ENCODE data around the gene RAPH1.
"Not testable (repeated sequence)": the region's sequence is repeated elsewhere in the genome, so short reads cannot be mapped to it uniquely, and the experiment has no call there.

Gene RAPH1

DNA sequence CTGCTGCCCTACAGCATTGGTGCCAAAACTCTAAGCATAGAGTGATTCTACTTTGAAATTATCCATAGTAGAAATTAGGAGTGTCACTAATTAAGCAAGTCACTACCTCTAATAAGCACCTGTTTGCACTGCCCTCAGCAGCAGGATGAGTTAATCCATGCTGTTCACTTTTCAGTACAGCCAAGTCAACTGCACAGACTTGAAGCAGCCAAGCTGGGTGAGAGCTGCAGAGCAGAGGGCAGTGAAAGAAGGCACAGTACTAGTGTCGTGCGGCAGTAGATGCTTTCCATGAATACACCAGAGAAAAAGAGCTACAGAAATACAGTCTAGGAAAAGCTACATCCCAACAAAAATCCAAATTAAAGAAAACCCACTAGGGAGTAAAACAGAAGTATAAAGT, 98.6 kb downstream of the RAPH1 start:
- no peak overlapping the region for H3K4me3 ChIP-seq (ENCODE audit: low read depth, low read length)

DNA sequence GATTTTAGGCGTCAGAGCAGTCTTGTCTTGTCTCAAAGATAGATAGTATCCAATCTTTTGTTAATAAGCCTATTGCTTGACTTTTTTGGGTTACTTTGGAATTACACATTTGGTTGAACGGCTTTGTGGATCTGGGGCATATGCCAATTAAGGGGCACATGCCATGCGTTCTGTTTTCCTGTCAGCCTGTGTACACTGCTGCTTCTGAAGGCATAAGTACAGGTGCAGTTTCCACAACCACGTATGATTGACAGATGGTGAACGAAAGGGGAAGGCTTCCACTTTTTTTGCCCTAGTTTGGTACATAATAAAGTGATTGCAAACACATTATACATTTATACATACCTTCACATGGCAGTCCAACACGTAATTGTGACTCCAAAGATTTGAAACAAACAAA, 102.3 kb downstream of the RAPH1 start:
- H3K4me3 ChIP-seq (ENCODE audit: low read depth, low read length) = no peak overlapping the region

DNA sequence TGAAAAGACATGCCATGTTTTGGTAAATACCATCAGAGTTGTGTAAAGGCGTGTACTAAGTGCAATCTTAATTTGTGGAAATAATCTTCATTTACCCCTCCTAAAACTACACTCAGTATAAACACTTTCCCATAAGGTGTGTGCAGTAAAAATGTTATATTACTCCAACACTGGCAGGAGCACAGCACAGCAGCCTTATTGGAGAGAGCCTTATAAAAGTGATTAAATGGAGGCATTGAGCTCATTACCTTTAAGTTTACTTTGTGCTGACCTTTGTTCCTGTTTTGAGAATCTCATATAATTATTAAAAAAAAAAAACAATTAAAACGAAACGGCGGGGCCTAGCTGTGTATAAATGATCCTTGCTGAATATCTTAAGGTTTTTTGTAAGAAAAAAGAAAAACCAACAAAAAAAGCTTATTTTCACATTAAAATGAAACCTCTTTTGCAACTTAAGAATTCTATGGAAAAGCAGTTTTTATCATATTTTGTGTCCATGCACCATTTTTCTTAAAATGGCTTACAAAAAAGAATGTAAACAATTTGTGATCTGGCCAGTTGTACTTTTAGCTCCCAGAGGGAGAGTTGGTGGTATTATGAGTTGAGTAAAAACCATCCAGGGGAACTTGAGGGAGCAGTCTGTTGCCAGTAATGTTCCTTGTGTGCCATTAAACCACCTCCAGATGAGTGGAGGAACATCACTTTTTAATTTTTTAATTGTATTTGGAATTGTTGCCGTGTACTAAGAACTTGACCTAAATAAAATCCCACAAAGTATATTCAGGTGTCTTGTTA, 103.5 kb downstream of the RAPH1 start:
- no peak overlapping the region for H3K4me3 ChIP-seq (ENCODE audit: low read depth, low read length)

DNA sequence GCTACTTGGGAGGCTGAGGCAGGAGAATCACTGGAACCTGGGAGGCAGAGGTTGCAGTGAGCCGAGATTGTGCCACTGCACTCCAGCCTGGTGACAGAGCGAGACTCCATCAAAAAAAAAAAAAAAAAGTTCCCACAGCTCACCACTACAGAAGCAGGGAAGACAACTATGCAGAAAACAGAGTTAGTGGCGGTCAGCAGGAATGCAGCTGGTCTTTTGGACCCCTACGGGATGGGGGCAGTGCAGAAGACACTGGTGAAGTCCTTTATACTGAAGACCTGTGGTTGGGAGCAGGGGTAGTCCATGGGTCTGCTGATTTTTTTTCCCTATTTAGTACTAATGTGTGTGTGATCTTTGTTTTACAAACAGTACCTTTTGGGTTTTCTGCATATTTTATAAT, 105.5 kb downstream of the RAPH1 start:
- not testable (repeated sequence) for H3K4me3 ChIP-seq (ENCODE audit: low read depth, low read length)

DNA sequence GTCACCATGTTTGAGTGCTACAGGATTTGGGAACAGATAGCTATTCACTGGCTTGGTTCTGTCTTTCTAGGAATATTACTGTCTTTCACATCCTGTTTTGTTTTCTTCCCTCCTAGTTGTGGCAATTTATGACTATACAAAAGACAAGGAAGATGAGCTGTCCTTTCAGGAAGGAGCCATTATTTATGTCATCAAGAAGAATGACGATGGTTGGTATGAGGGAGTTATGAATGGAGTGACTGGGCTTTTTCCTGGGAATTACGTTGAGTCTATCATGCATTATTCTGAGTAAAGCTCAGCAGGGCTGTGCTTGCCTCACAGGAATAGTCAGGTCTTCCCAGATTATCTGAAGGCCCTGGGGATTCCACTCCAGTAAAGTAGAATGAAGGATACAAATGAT, 108.0 kb downstream of the RAPH1 start:
- no peak overlapping the region for H3K4me3 ChIP-seq (ENCODE audit: low read depth, low read length)

DNA sequence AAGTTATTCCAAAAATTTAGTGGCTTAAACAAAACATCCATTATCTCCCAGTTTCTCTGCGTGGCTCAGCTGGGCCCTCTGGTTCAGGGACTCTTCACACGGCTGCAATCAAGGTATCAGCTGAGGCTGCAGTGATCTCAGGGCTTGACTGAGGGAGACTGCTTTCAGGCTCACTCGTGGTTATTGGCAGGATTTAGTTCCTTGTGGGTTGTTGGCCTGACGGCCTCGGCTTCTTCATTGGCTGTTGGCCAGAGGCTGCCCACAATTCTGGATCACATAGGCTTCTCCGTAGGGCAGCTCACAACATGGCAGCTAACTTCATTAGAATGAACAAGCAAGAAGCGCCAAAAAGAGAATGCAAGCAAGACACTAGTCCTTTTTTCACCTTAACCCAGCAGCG, 116.8 kb downstream of the RAPH1 start:
- H3K4me3 ChIP-seq (ENCODE audit: low read depth, low read length) = no peak overlapping the region

DNA sequence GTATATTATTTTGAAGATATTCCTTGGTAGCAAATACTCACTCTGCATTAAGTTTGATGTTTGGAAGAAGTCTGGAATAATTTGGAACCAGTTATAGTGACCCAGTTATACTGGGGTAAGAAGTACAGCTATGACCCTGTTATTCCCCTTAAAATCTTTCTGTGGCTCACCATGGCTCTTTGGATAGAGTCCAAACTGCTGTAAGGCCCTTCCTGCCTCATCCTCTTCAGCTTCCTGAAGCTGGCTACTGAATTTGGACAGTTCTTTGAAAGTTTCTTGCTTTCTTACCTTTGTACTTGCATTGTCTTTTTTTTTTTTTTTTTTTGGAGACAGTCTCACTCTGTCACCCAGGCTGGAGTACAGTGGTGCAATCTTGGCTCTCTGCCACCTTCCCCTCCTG, 121.3 kb downstream of the RAPH1 start:
- H3K4me3 ChIP-seq (ENCODE audit: low read depth, low read length) = no peak overlapping the region

DNA sequence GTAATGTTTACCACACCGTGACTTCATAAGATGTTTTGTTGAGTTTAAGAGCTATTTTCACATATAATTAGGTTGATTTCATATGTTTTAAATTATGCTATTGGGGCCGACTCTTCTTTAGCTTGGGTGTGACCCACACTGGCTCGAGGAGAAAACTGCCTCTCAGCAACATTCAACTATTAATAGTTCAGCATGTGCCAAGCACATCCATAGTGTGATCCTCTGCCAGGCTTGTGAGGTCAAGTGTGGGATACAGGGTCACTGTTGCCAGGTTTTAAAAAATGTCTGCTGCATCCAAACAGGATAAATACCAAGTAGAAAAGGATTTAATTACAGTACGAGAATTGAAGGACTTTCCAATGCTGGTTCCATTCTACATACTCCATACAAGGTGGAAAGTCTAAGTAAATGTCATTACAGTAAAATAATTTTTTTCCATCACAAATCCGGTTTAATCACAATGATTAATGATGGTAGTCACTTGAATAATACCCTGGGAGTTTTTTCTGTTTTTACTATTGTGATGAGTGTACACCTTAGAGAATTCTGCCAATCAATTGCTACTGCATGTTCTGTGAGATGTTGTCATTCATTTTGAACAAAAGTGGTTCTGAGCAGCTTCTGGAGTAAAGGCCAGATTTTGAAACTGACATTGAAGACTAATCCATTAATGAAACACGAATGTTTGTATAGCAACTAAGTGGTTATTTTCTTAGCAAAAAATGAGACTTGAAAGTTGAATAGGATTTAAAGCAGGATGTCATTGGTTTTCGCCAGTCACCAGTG, 122.4 kb downstream of the RAPH1 start:
- no peak overlapping the region for H3K4me3 ChIP-seq (ENCODE audit: low read depth, low read length)

DNA sequence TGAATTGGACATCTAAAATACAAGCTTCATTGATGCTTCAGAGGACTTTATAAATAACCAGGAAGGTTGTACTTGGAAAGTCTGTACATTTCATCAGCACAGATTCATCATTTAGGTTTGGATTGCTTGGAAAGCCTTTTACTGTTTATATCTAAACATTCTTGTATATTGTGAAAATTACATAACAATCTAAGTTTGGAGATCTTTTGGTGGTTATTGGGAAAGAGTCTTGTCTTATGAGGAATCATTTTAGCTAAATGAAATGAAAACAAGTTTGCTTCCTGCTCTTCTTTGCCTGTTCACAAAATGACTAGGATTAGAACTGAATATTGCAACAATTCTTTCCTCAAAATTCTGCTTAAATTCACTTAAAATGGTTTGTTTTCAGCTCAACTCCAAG, 127.6 kb downstream of the RAPH1 start:
- H3K4me3 ChIP-seq (ENCODE audit: low read depth, low read length) = no peak overlapping the region

DNA sequence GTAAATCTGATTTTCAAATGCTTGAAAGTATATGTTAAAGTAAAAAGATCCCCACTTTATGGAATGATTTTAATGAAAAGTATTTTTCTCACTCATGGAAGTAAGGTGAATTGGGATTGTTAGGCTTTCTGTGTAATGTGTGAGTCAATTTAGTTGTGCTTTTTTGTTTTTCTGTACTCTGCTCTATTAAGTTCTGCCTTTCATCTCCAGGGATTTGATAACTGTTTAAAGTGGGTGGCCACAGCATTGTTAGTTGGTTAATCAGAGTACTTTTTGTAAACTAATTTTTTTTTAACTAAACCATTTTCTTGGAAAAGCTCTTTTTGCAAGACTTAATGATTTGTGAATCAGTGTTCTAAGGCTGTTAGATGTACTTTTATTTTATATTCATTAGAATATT, 130.1 kb downstream of the RAPH1 start:
- no peak overlapping the region for H3K4me3 ChIP-seq (ENCODE audit: low read depth, low read length)

DNA sequence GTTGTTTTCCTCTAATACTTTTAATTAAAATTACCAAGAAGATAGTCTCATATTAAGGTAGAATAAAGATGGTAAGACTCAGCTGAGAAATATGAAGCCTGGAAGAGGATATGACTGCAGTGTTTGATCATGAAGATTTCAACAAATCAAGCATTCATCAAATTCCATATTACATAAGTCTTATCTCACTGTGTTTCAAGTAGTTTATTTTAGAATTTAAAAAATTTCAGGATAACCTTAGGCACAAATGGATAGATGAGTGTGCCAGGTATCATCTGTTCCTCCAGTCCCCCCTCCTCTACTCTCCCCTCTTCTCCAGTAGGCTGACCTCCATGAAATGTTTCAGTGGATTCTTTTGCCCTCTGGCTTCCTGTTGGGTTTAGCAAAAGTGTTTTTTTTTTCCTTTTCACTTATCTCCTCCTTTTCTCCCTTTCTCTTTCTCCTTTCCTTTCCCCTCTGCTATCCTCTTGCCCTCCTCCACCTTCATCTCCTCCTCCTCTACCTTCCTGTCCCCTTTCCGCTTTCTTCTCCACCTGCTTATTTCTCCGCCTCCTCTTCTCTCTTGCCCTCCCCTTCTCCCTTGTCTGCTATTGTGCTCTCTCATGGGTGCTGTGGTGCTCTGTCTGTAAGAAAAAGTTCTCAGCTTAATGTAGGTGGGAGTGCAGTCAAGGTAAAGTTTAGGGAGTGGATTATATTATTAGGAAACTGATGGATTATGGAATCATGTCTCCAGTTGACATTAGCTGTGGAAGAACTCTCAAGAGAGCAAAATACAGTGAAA, 134.1 kb downstream of the RAPH1 start:
- H3K4me3 ChIP-seq (ENCODE audit: low read depth, low read length) = no peak overlapping the region

DNA sequence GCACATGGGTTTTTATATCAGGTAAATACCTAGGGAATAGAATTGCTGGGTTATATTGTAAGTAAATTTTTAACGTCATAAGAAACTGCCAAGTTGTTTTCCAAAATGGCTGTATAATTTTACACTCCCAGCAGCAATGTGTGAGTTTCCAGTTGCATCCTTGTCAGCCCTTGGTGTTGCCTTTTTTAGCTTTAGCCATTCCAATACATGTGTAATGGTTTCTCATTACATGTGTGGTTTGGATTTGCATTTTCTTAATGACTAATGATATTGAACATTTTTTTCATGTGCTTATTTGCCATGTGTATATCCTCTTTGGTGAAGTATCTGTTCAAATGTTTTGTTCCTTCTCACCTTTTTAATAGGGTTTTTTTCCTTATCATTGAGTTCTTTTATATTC, 136.1 kb downstream of the RAPH1 start:
- H3K4me3 ChIP-seq (ENCODE audit: low read depth, low read length) = no peak overlapping the region

DNA sequence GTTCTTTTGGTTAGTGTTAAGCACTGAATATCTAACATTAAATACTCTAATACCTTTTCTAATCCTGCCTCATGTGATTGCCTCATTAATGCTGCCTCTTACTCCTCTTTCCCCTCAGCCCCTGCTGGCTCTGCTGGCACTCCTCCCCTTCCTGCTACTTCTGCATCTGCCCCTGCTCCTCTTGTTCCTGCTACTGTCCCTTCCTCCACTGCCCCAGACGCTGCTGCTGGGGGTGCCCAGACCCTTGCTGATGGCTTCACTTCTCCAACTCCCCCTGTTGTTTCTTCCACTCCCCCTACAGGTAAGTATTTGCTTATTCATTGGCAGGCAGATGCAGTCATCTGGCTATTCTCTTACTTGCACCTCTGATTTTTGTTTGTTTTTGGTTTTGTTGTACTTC, 138.4 kb downstream of the RAPH1 start:
- H3K4me3 ChIP-seq (ENCODE audit: low read depth, low read length) = no peak overlapping the region

DNA sequence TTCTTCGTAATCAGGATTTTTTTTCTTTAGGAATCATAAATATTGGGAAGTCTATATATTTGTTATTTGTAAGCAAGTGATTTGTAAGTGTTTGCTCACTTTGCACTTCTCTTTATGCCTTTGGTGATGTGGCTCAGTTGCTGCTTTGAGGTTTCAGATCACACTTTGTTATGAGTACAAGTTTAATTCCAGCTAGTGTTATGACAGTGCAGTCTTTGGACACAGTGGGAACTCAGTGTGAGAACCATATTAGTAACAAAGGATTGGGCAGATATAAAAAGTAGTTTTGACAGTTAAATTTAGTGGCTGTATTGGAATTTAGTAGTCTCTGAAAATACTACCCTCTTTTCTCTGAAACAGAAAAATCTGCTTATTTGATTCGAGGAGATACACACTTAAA, 139.2 kb downstream of the RAPH1 start:
- no peak overlapping the region for H3K4me3 ChIP-seq (ENCODE audit: low read depth, low read length)

DNA sequence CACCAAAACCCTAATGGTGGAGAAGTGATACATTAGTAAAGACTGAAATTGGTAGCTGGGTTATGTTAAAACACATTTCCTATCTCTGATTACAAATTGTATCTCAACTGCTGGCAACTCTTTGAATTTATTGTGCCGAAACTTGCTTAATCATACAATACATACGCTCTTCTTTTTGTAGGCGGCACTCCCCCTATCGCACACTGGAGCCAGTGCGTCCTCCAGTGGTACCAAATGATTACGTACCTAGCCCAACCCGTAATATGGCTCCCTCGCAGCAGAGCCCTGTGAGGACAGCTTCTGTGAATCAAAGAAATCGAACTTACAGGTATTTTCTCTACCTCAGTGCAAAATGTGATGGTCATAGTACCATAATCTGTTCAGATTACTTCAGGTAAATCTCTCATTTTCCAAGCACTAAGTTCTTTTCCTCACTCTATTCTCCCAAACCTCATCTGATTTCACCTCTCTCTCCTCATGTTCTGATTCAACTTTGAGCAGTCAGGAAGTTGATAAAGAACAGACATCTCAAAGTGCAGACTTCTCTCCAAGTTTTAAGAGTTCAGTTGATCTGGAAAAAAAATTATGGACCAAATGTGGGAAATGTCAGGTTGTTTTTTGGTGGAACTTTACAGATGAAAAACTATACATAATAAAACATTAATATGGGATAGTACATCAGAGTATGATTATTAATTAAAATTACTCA, 140.4 kb downstream of the RAPH1 start:
- no peak overlapping the region for H3K4me3 ChIP-seq (ENCODE audit: low read depth, low read length)

DNA sequence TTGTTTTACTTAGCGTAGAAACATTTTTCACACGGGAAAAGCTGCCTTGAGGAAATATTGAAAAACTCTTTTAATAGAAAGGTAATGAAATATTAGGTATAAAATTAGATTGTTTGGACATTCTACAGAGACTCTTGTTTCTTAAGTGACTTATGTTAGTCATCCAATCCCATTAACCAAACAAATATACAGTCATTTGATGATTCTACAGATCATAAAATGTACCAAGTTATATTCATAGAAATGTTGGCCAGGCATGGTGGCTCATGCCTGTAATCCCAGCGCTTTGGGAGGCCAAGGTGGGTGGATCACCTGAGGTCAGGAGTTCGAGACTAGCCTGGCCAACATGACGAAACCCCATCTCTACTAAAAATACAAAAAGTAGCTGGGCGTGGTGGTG, 146.9 kb downstream of the RAPH1 start:
- not testable (repeated sequence) for H3K4me3 ChIP-seq (ENCODE audit: low read depth, low read length)

DNA sequence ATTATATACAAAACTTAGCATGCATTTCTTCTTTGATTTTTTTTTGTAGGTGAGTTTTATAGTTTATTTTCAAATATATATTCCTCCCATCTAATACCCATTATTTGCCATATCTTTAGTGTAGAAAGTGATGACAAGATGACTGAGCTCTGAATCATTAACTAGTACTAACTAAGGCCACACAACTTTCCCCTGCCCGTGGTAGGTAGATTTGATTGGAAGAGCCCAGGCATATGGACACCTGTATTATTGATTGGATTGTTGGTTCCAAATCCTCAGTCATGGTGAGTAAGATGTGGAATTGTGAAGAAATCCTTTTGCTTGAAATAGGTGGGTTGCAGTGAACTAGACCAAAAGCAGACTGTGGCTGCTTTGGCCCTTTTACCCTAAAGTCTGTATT, 152.1 kb downstream of the RAPH1 start:
- H3K4me3 ChIP-seq (ENCODE audit: low read depth, low read length) = no peak overlapping the region

DNA sequence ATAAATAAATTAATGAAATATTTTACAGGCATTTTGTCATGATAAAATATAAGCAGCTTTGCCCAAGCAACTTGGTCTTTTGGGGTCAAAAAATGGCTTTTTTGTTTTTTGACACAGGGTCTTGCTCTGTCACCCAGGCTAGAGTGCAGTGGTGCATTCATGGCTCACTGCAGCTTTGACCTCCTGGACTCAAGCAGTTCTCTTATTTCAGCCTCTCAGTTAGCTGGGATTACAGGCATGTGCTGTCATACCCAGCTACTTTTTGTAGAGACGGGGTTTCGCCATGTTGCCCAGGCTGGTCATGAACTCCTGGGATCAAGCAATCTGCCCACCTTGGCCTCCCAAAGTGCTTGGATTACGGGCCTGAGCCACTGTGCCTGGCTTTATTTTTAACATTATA, 155.9 kb downstream of the RAPH1 start:
- H3K4me3 ChIP-seq (ENCODE audit: low read depth, low read length) = no peak overlapping the region

DNA sequence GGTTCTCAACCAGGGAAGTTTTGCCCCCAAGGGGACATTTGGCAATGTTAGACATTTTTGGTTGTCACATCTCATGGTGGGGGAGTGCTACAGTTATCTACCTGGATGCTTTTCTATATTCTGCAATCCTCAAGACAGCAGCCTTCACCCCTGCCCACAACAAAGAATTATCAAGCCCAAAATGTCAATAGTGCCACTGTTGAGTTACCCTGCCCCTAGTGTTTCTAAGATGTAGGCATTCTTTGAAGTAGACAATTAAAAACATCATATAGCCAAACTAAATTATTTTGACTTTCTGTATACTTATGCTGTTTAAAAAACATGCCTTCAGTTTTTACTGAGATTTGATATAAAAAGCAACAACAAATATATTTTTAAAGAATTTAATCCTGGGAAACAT, 158.9 kb downstream of the RAPH1 start:
- H3K4me3 ChIP-seq (ENCODE audit: low read depth, low read length) = no peak overlapping the region

DNA sequence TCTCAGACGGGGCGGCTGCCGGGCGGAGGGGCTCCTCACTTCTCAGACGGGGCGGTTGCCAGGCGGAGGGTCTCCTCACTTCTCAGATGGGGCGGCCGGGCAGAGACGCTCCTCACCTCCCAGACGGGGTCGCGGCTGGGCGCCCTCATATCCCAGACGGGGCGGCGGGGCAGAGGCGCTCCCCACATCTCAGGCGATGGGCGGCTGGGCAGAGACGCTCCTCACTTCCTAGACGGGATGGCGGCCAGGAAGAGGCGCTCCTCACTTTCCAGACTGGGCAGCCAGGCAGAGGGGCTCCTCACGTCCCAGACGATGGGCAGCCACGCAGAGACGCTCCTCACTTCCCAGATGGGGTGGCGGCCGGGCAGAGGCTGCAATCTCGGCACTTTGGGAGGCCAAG, 162.4 kb downstream of the RAPH1 start:
- H3K4me3 ChIP-seq (ENCODE audit: low read depth, low read length) = not testable (repeated sequence)

Measured in iPS-11a (cell line).